Gastrocnemius medialis (tissue), 4 donors: Measurements from ENCODE around the gene CEACAM18.

Experiments used
- POLR2A ChIP-seq, 2 donors: fragments of 450-650 bp; IDR thresholded peaks; one replicate each; pipeline ENCODE4 v1.6.1; 2017; ENCODE audit warnings: antibody characterized with exemption in 2 of 2, mild to moderate bottlenecking in 2 of 2, moderate library complexity in 2 of 2
- TF ChIP-seq, protein P1 (sequence below), 5 experiments: fragments of 450-650 bp in 3 of 5; fragments of 200-600 bp in 2 of 5; sonication (generic) in 2 of 5; IDR thresholded peaks in 4 of 5; conservative IDR thresholded peaks in 1 of 5; 1 replicate in 4 of 5; 2 replicates in 1 of 5; pipeline ENCODE4 v1.5.1; 2016 to 2019; ENCODE audit warnings: antibody characterized with exemption in 5 of 5, mild to moderate bottlenecking in 3 of 5, moderate library complexity in 3 of 5

DNA sequence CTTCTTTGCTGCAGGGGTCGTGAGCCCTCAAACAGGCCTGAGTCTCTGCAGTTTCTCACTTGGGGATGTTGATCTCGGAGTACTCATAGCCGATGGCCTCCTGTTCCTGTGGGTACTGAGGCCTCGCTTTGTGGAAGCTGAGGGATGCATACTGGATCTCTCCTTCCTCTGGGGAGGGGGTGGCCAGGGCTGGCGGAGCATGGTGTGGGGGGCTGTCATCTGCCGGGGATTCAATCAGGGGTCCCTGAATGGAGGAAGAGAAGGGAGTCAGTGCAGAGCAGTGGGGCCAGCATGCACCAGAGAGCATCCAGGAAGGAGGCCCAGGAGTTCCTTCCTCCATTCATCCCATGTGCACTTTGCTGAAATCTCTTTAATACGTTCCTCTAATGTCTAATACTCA lies 13.2 kb downstream of the CEACAM18 start:
- TF ChIP-seq POLR2A (IDR thresholded peaks at IDR 0.05), result no peak
- TF ChIP-seq, protein P1, sequence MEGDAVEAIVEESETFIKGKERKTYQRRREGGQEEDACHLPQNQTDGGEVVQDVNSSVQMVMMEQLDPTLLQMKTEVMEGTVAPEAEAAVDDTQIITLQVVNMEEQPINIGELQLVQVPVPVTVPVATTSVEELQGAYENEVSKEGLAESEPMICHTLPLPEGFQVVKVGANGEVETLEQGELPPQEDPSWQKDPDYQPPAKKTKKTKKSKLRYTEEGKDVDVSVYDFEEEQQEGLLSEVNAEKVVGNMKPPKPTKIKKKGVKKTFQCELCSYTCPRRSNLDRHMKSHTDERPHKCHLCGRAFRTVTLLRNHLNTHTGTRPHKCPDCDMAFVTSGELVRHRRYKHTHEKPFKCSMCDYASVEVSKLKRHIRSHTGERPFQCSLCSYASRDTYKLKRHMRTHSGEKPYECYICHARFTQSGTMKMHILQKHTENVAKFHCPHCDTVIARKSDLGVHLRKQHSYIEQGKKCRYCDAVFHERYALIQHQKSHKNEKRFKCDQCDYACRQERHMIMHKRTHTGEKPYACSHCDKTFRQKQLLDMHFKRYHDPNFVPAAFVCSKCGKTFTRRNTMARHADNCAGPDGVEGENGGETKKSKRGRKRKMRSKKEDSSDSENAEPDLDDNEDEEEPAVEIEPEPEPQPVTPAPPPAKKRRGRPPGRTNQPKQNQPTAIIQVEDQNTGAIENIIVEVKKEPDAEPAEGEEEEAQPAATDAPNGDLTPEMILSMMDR (IDR thresholded peaks at IDR 0.05 in 4 of 5, conservative IDR thresholded peaks at IDR 0.05 in 1 of 5), result no peak
